SK-N-SH treated with all-trans-retinoic acid at 6 μM for 48 hours (cell line): ENCODE data around the gene RAP1A.

Experiments used
- PATZ1 ChIP-seq: fragments of 250-450 bp; sonication (Bioruptor Pico); IDR thresholded peaks from 2 replicates; pipeline ENCODE4 v1.8.0; 2020; ENCODE audit warnings: mild to moderate bottlenecking, moderate library complexity, borderline replicate concordance
- RARB ChIP-seq: fragments of 250-450 bp; sonication (Bioruptor Pico); IDR thresholded peaks from 2 replicates; pipeline ENCODE4 v1.8.0; 2021; ENCODE audit warnings: mild to moderate bottlenecking, moderate library complexity
- ZC3H10 ChIP-seq: fragments of 250-450 bp; sonication (Bioruptor Pico); IDR thresholded peaks from 2 replicates; pipeline ENCODE4 v1.5.1; 2021; ENCODE audit warnings: mild to moderate bottlenecking, moderate library complexity
- ZNF8 ChIP-seq: fragments of 450-650 bp; formaldehyde crosslinking; IDR thresholded peaks from 2 replicates; pipeline ENCODE4 v1.5.0; 2020; ENCODE audit warnings: mild to moderate bottlenecking, moderate library complexity
- TF ChIP-seq, protein P1 (sequence below): fragments of 250-450 bp; sonication (Bioruptor Pico); IDR thresholded peaks from 2 replicates; pipeline ENCODE4 v1.5.1; 2020; ENCODE audit warnings: low read depth, mild to moderate bottlenecking, moderate library complexity
- TF ChIP-seq, protein P2 (sequence below): fragments of 250-450 bp; sonication (Bioruptor Pico); IDR thresholded peaks from 2 replicates; pipeline ENCODE4 v1.8.0; 2021; ENCODE audit warnings: low read depth, mild to moderate bottlenecking, moderate library complexity, borderline replicate concordance

- TF ChIP-seq ZNF8 (CRISPR knock-in tag): no peak
- TF ChIP-seq RARB (CRISPR knock-in tag): no peak
- TF ChIP-seq, protein P1, sequence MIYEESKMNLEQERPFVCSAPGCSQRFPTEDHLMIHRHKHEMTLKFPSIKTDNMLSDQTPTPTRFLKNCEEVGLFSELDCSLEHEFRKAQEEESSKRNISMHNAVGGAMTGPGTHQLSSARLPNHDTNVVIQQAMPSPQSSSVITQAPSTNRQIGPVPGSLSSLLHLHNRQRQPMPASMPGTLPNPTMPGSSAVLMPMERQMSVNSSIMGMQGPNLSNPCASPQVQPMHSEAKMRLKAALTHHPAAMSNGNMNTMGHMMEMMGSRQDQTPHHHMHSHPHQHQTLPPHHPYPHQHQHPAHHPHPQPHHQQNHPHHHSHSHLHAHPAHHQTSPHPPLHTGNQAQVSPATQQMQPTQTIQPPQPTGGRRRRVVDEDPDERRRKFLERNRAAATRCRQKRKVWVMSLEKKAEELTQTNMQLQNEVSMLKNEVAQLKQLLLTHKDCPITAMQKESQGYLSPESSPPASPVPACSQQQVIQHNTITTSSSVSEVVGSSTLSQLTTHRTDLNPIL (CRISPR knock-in tag): no peak
- no peak for TF ChIP-seq PATZ1 (CRISPR knock-in tag)
- TF ChIP-seq, protein P2, sequence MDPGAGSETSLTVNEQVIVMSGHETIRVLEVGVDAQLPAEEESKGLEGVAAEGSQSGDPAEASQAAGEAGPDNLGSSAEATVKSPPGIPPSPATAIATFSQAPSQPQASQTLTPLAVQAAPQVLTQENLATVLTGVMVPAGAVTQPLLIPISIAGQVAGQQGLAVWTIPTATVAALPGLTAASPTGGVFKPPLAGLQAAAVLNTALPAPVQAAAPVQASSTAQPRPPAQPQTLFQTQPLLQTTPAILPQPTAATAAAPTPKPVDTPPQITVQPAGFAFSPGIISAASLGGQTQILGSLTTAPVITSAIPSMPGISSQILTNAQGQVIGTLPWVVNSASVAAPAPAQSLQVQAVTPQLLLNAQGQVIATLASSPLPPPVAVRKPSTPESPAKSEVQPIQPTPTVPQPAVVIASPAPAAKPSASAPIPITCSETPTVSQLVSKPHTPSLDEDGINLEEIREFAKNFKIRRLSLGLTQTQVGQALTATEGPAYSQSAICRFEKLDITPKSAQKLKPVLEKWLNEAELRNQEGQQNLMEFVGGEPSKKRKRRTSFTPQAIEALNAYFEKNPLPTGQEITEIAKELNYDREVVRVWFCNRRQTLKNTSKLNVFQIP: no peak
- TF ChIP-seq ZC3H10 (CRISPR knock-in tag): no peak
Measured at GRCh38 chr1:111648806-111649205, 29.2 kb downstream of the RAP1A start.
